ENCODE data around the gene IQGAP2.

IQGAP2 gene

GRCh38 chr5:76451031-76451701 lies 48.1 kb downstream of the IQGAP2 start:
- DNase-seq = peak; percentile 19 to 33

- DNase-seq = no peak
Observed at GRCh38 chr5:76455531-76456133, 52.5 kb downstream of the IQGAP2 start.

- no peak for DNase-seq
Observed at GRCh38 chr5:76456258-76456657, 53.2 kb downstream of the IQGAP2 start.

GRCh38 chr5:76457674-76458485 lies 54.8 kb downstream of the IQGAP2 start:
- peak in 1 of 2 experiments; percentile 8 for DNase-seq

GRCh38 chr5:76458486-76458830 lies 55.4 kb downstream of the IQGAP2 start:
- no peak for DNase-seq

GRCh38 chr5:76460104-76460503 lies 57.0 kb downstream of the IQGAP2 start:
- DNase-seq = no peak

- DNase-seq = no peak
Observed at GRCh38 chr5:76462097-76462667, 59.1 kb downstream of the IQGAP2 start.

GRCh38 chr5:76467216-76467615 lies 64.1 kb downstream of the IQGAP2 start:
- no peak for DNase-seq

- DNase-seq = peak; percentile 30 to 52
Observed at GRCh38 chr5:76468635-76469425, 65.7 kb downstream of the IQGAP2 start.

- DNase-seq = no peak
Observed at GRCh38 chr5:76469656-76470290, 66.7 kb downstream of the IQGAP2 start.

- no peak for DNase-seq
Observed at GRCh38 chr5:76470976-76471375, 67.9 kb downstream of the IQGAP2 start.

- DNase-seq = no peak
Observed at GRCh38 chr5:76471406-76471805, 68.3 kb downstream of the IQGAP2 start.

- no peak for DNase-seq
Observed at GRCh38 chr5:76471987-76472334, 68.9 kb downstream of the IQGAP2 start.

GRCh38 chr5:76472335-76473008 lies 69.4 kb downstream of the IQGAP2 start:
- no peak for DNase-seq

- no peak for DNase-seq
Observed at GRCh38 chr5:76473009-76473336, 69.9 kb downstream of the IQGAP2 start.

GRCh38 chr5:76473661-76474060 lies 70.6 kb downstream of the IQGAP2 start:
- no peak for DNase-seq

- no peak for DNase-seq
Observed at GRCh38 chr5:76474377-76474776, 71.3 kb downstream of the IQGAP2 start.

- DNase-seq = no peak
Observed at GRCh38 chr5:76475385-76475784, 72.3 kb downstream of the IQGAP2 start.

- DNase-seq = no peak
Observed at GRCh38 chr5:76475936-76476335, 72.9 kb downstream of the IQGAP2 start.

- DNase-seq = no peak
Observed at GRCh38 chr5:76476474-76477038, 73.5 kb downstream of the IQGAP2 start.

- DNase-seq = no peak
Observed at GRCh38 chr5:76477061-76477460, 74.0 kb downstream of the IQGAP2 start.

- DNase-seq = no peak
Observed at GRCh38 chr5:76477571-76477970, 74.5 kb downstream of the IQGAP2 start.
